Stomach smooth muscle (tissue), 2 donors: ENCODE results near the gene AATK.

Experiments
- H3K27ac ChIP-seq: one replicate; pipeline ENCODE4 v1.7.0; 2013; ENCODE audit warnings: mild to moderate bottlenecking, low read length, inconsistent platforms
- H3K27me3 ChIP-seq, 2 donors: one replicate each; pipeline ENCODE4 v1.7.0; 2013; ENCODE audit warnings: low read length in 2 of 2; ENCODE audit not compliant: insufficient read depth in 2 of 2, control insufficient read depth in 1 of 2
- H3K36me3 ChIP-seq, 2 donors: one replicate each; pipeline ENCODE4 v1.7.0; 2013; ENCODE audit warnings: low read length in 2 of 2; ENCODE audit not compliant: control insufficient read depth in 2 of 2, insufficient read depth in 2 of 2
- H3K4me1 ChIP-seq: one replicate; pipeline ENCODE4 v1.7.0; 2013; ENCODE audit warnings: low read length; ENCODE audit not compliant: control insufficient read depth, insufficient read depth
- H3K4me3 ChIP-seq, 2 donors: one replicate each; pipeline ENCODE4 v1.7.0; 2013; ENCODE audit warnings: low read length in 2 of 2
- H3K9ac ChIP-seq, 2 donors: one replicate each; pipeline ENCODE4 v1.7.0; 2013; ENCODE audit warnings: low read length in 2 of 2, mild to moderate bottlenecking in 1 of 2
- H3K9me3 ChIP-seq, 2 donors: one replicate each; pipeline ENCODE4 v1.7.0; 2013; ENCODE audit warnings: low read length in 2 of 2; ENCODE audit not compliant: control insufficient read depth in 2 of 2
- donor health status: healthy.
- donor health status: Pancreatic carcinoma.

The AATK gene

GRCh38 chr17:81094509-81095382 lies 71.3 kb downstream of the AATK start:
- Histone ChIP-seq H3K27me3 (no peaks in the 10 kb centered on the region), H3K9me3 (no peaks in the 10 kb centered on the region), H3K36me3 (no peaks in the 10 kb centered on the region), H3K27ac (peak overlapping the region; percentile 81), H3K4me3 (peak overlapping the region; percentile 36 to 57), H3K4me1 (peaks cover 60% of the 10 kb centered on the region), H3K9ac (peak overlapping the region; percentile 49 to 58)

GRCh38 chr17:81093619-81094508 lies 72.2 kb downstream of the AATK start:
- Histone ChIP-seq H3K36me3 (no peaks in the 10 kb centered on the region), H3K27ac (peak overlapping the region; percentile 81), H3K27me3 (no peaks in the 10 kb centered on the region), H3K9me3 (no peaks in the 10 kb centered on the region), H3K9ac (no peak overlapping the region), H3K4me1 (peaks cover 60% of the 10 kb centered on the region), H3K4me3 (no peak overlapping the region)

- Histone ChIP-seq H3K27me3 (no peaks in the 10 kb centered on the region), H3K9ac (no peak overlapping the region), H3K4me1 (peaks cover 51% of the 10 kb centered on the region), H3K36me3 (peaks cover 1 to 5% of the 10 kb centered on the region in 2 donors), H3K4me3 (no peak overlapping the region), H3K27ac (no peak overlapping the region), H3K9me3 (no peaks in the 10 kb centered on the region)
These were observed 73.4 kb downstream of the AATK start for GRCh38 chr17:81092518-81093095.

- Histone ChIP-seq H3K4me3 (no peak overlapping the region), H3K36me3 (peaks cover 3 to 9% of the 10 kb centered on the region in 2 donors), H3K4me1 (peaks cover 44% of the 10 kb centered on the region), H3K9me3 (no peaks in the 10 kb centered on the region), H3K27me3 (no peaks in the 10 kb centered on the region), H3K9ac (no peak overlapping the region), H3K27ac (no peak overlapping the region)
These were observed 74.1 kb downstream of the AATK start for GRCh38 chr17:81091774-81092517.

GRCh38 chr17:81091154-81091553 lies 74.9 kb downstream of the AATK start:
- no peaks in the 10 kb centered on the region for H3K9me3 ChIP-seq
- no peaks in the 10 kb centered on the region for H3K27me3 ChIP-seq
- H3K4me1 ChIP-seq: peaks cover 37% of the 10 kb centered on the region
- no peak overlapping the region for H3K4me3 ChIP-seq
- no peak overlapping the region for H3K9ac ChIP-seq
- H3K27ac ChIP-seq: no peak overlapping the region
- H3K36me3 ChIP-seq: peaks cover 10 to 16% of the 10 kb centered on the region in 2 donors

GRCh38 chr17:81090361-81091136 lies 75.5 kb downstream of the AATK start:
- H3K9me3 ChIP-seq: no peaks in the 10 kb centered on the region
- H3K27me3 ChIP-seq: no peaks in the 10 kb centered on the region
- H3K9ac ChIP-seq: no peak overlapping the region
- no peak overlapping the region for H3K4me3 ChIP-seq
- peaks cover 31% of the 10 kb centered on the region for H3K4me1 ChIP-seq
- peaks cover 11 to 17% of the 10 kb centered on the region in 2 donors for H3K36me3 ChIP-seq
- H3K27ac ChIP-seq: no peak overlapping the region

GRCh38 chr17:81086789-81087551 lies 79.1 kb downstream of the AATK start:
- H3K4me3 ChIP-seq: no peak overlapping the region
- peaks cover 17 to 21% of the 10 kb centered on the region in 2 donors for H3K36me3 ChIP-seq
- H3K9me3 ChIP-seq: no peaks in the 10 kb centered on the region
- H3K27ac ChIP-seq: no peak overlapping the region
- H3K27me3 ChIP-seq: no peaks in the 10 kb centered on the region
- no peak overlapping the region for H3K9ac ChIP-seq
- H3K4me1 ChIP-seq: peaks cover 31% of the 10 kb centered on the region

- H3K9ac ChIP-seq: no peak overlapping the region
- no peak overlapping the region for H3K4me3 ChIP-seq
- peaks cover 37% of the 10 kb centered on the region for H3K4me1 ChIP-seq
- H3K27me3 ChIP-seq: no peaks in the 10 kb centered on the region
- H3K9me3 ChIP-seq: no peaks in the 10 kb centered on the region
- no peak overlapping the region for H3K27ac ChIP-seq
- H3K36me3 ChIP-seq: peaks cover 17 to 23% of the 10 kb centered on the region in 2 donors
These were observed 80.6 kb downstream of the AATK start for GRCh38 chr17:81085420-81085911.
